ENCODE measurements around the gene SPATA24. TPM values are rescaled to one million over a fixed set of nuclear protein-coding genes. Genes with fewer than 3 reads are reported as not detected.
A peak's percentile ranks its signal among the peaks of the same experiment; 100 is the strongest.
"Not testable (repeated sequence)": the region's sequence is repeated elsewhere in the genome, so short reads cannot be mapped to it uniquely, and the experiment has no call there.

SPATA24 gene
- total RNA-seq, 1 donor from 2014 or later = 17.1 TPM

- intact Hi-C loops (cut with DNase I) = no loop called here
- ATAC-seq (ENCODE audit: poor library complexity) (peak; percentile 23), DNase-seq (no peak)
These were observed 15.6 kb downstream of the SPATA24 start for GRCh38 chr5:139388198-139388821.

GRCh38 chr5:139387611-139388197 lies 16.2 kb downstream of the SPATA24 start:
- intact Hi-C loops (cut with DNase I) = no loop called here
- no peak for ATAC-seq (ENCODE audit: poor library complexity)
- no peak for DNase-seq

- not testable (repeated sequence) for ATAC-seq (ENCODE audit: poor library complexity); DNase-seq
These were observed 16.9 kb downstream of the SPATA24 start for GRCh38 chr5:139386956-139387355.

GRCh38 chr5:139386050-139386438 lies 17.8 kb downstream of the SPATA24 start:
- ATAC-seq (ENCODE audit: poor library complexity) = no peak
- intact Hi-C loops (cut with DNase I) = no loop called here
- DNase-seq = no peak

More at GRCh38 chr5:139386956-139387355, 16.9 kb downstream of the SPATA24 start:
- intact Hi-C loops (cut with DNase I) = not testable (repeated sequence)

- intact Hi-C loops (cut with DNase I) = no loop called here
- DNase-seq = no peak
- peak; percentile 45 for ATAC-seq (ENCODE audit: poor library complexity)
These were observed 18.5 kb downstream of the SPATA24 start for GRCh38 chr5:139385061-139386049.

- intact Hi-C loops (cut with DNase I) = no loop called here
- DNase-seq = no peak
- ATAC-seq (ENCODE audit: poor library complexity) = no peak
These were observed 19.3 kb downstream of the SPATA24 start for GRCh38 chr5:139384591-139385051.

GRCh38 chr5:139383993-139384590 lies 19.8 kb downstream of the SPATA24 start:
- intact Hi-C loops (cut with DNase I) = no loop called here
- ATAC-seq (ENCODE audit: poor library complexity) (no peak), DNase-seq (no peak)

GRCh38 chr5:139383275-139383992 lies 20.5 kb downstream of the SPATA24 start, which contains the start of gene SLC23A1:
Gene SLC23A1 (minus strand): TSS chr5:139383297. CDS start chr5:139383253, 44 bp downstream.
- intact Hi-C loops (cut with DNase I) = no loop called here
- DNase-seq (no peak), ATAC-seq (ENCODE audit: poor library complexity) (no peak)

GRCh38 chr5:139382807-139383206 lies 21.1 kb downstream of the SPATA24 start:
- ATAC-seq (ENCODE audit: poor library complexity) = no peak
- intact Hi-C loops (cut with DNase I) = no loop called here
- DNase-seq = no peak

GRCh38 chr5:139381837-139382761 lies 21.8 kb downstream of the SPATA24 start:
- ATAC-seq (ENCODE audit: poor library complexity) (no peak), DNase-seq (no peak)
- intact Hi-C loops (cut with DNase I) = no loop called here

- DNase-seq (no peak), ATAC-seq (ENCODE audit: poor library complexity) (no peak)
- intact Hi-C loops (cut with DNase I) = no loop called here
These were observed 24.1 kb downstream of the SPATA24 start for GRCh38 chr5:139379626-139380449.

- intact Hi-C loops (cut with DNase I) = no loop called here
- ATAC-seq (ENCODE audit: poor library complexity) (no peak), DNase-seq (no peak)
These were observed 24.9 kb downstream of the SPATA24 start for GRCh38 chr5:139378941-139379361.

- DNase-seq = no peak
- no peak for ATAC-seq (ENCODE audit: poor library complexity)
- intact Hi-C loops (cut with DNase I) = no loop called here
These were observed 25.6 kb downstream of the SPATA24 start for GRCh38 chr5:139378101-139378825.

GRCh38 chr5:139377226-139377625 lies 26.7 kb downstream of the SPATA24 start:
- ATAC-seq (ENCODE audit: poor library complexity) = no peak
- intact Hi-C loops (cut with DNase I) = no loop called here
- DNase-seq = no peak

- no peak for DNase-seq
- no peak for ATAC-seq (ENCODE audit: poor library complexity)
- intact Hi-C loops (cut with DNase I) = no loop called here
These were observed 27.5 kb downstream of the SPATA24 start for GRCh38 chr5:139376364-139376763.

- DNase-seq (no peak), ATAC-seq (ENCODE audit: poor library complexity) (no peak)
- intact Hi-C loops (cut with DNase I) = no loop called here
These were observed 29.0 kb downstream of the SPATA24 start for GRCh38 chr5:139374909-139375308.
